ENCODE data around the gene NEUROD2.

NEUROD2 gene

GRCh38 chr17:39598630-39599003 lies 9.1 kb downstream of the NEUROD2 start:
- Histone ChIP-seq H3K27ac (no peak overlapping the region), H3K9ac (no peak overlapping the region), H3K79me2 (no peaks in the 10 kb centered on the region), H3K4me3 (ENCODE audit: low read depth, low read length) (no peak overlapping the region), H3K4me1 (peaks cover 4% of the 10 kb centered on the region), H2AFZ (no peak overlapping the region), H3K36me3 (ENCODE audit: control insufficient read depth, insufficient read depth, low read length) (no peaks in the 10 kb centered on the region), H3K27me3 (ENCODE audit: control insufficient read depth, insufficient read depth, low read length) (peaks cover 38% of the 10 kb centered on the region), H3K9me3 (ENCODE audit: control insufficient read depth, low read length) (no peaks in the 10 kb centered on the region), H3K4me2 (ENCODE audit: low read length) (peak overlapping the region; percentile 44)
- no peak for TF ChIP-seq CTCF (IDR thresholded peaks at IDR 0.05)

GRCh38 chr17:39598047-39598481 lies 9.7 kb downstream of the NEUROD2 start:
- Histone ChIP-seq H3K4me3 (ENCODE audit: low read depth, low read length) (no peak overlapping the region), H3K9ac (no peak overlapping the region), H3K79me2 (no peaks in the 10 kb centered on the region)

GRCh38 chr17:39597372-39598046 lies 10.2 kb downstream of the NEUROD2 start:
- Histone ChIP-seq H3K4me3 (ENCODE audit: low read depth, low read length) (no peak overlapping the region), H3K4me2 (ENCODE audit: low read length) (no peak overlapping the region), H3K9ac (no peak overlapping the region), H3K9me3 (ENCODE audit: control insufficient read depth, low read length) (no peaks in the 10 kb centered on the region), H3K36me3 (ENCODE audit: control insufficient read depth, insufficient read depth, low read length) (no peaks in the 10 kb centered on the region), H3K27ac (no peak overlapping the region), H3K27me3 (ENCODE audit: control insufficient read depth, insufficient read depth, low read length) (peaks cover 35% of the 10 kb centered on the region), H3K79me2 (no peaks in the 10 kb centered on the region), H2AFZ (no peak overlapping the region), H3K4me1 (peaks cover 4% of the 10 kb centered on the region)
- TF ChIP-seq CTCF (IDR thresholded peaks at IDR 0.05) = no peak

More at GRCh38 chr17:39598047-39598481, 9.7 kb downstream of the NEUROD2 start:
- Histone ChIP-seq H3K4me2 (ENCODE audit: low read length) (no peak overlapping the region), H3K27me3 (ENCODE audit: control insufficient read depth, insufficient read depth, low read length) (peaks cover 38% of the 10 kb centered on the region), H3K4me1 (peaks cover 4% of the 10 kb centered on the region), H2AFZ (no peak overlapping the region), H3K9me3 (ENCODE audit: control insufficient read depth, low read length) (no peaks in the 10 kb centered on the region), H3K36me3 (ENCODE audit: control insufficient read depth, insufficient read depth, low read length) (no peaks in the 10 kb centered on the region), H3K27ac (no peak overlapping the region)
- no peak for TF ChIP-seq CTCF (IDR thresholded peaks at IDR 0.05)

GRCh38 chr17:39596543-39597267 lies 11.0 kb downstream of the NEUROD2 start:
- H2AFZ ChIP-seq = no peak overlapping the region
- no peak overlapping the region for H3K4me3 ChIP-seq (ENCODE audit: low read depth, low read length)
- H3K79me2 ChIP-seq = no peaks in the 10 kb centered on the region
- H3K27ac ChIP-seq = no peak overlapping the region
- H3K9ac ChIP-seq = no peak overlapping the region
- no peaks in the 10 kb centered on the region for H3K9me3 ChIP-seq (ENCODE audit: control insufficient read depth, low read length)
- no peak overlapping the region for H3K4me2 ChIP-seq (ENCODE audit: low read length)
- H3K4me1 ChIP-seq = peaks cover 4% of the 10 kb centered on the region
- peaks cover 34% of the 10 kb centered on the region for H3K27me3 ChIP-seq (ENCODE audit: control insufficient read depth, insufficient read depth, low read length)
- no peak for TF ChIP-seq CTCF (IDR thresholded peaks at IDR 0.05)
- no peaks in the 10 kb centered on the region for H3K36me3 ChIP-seq (ENCODE audit: control insufficient read depth, insufficient read depth, low read length)

Measured in parathyroid adenoma (tissue), 2 donors.